Cardiac muscle cell (in vitro differentiated cells and primary cell): Measurements from ENCODE around the gene CDH4. TPM values are rescaled to one million over a fixed set of nuclear protein-coding genes. Genes with fewer than 3 reads are reported as not detected.

ENCODE experiments used
- DNase-seq, 2 donors: peaks; one replicate each; pipeline versions ENCODE4 v3.0.0 to v3.0.0-alpha.2; 2010 to 2017; ENCODE audit warnings: low read depth in 1 of 2, low spot score in 1 of 2
- H3K27ac ChIP-seq: fragments of 200-600 bp; sonication (generic); 2 replicates; pipeline ENCODE4 v1.5.1; 2016
- H3K27me3 ChIP-seq: fragments of 200-600 bp; sonication (generic); 2 replicates; pipeline ENCODE4 v1.6.0; 2016; ENCODE audit warnings: control low read depth
- H3K36me3 ChIP-seq: fragments of 200-600 bp; sonication (generic); 2 replicates; pipeline ENCODE4 v1.5.1; 2016; ENCODE audit warnings: control low read depth
- H3K4me1 ChIP-seq: fragments of 200-600 bp; sonication (generic); 2 replicates; pipeline ENCODE4 v1.8.1; 2017; ENCODE audit warnings: low read depth, mild to moderate bottlenecking, mixed run types
- H3K4me3 ChIP-seq: fragments of 200-600 bp; sonication (generic); 2 replicates; pipeline ENCODE4 v1.5.1; 2016; ENCODE audit warnings: mild to moderate bottlenecking
- H3K9me3 ChIP-seq: fragments of 200-600 bp; sonication (generic); 2 replicates; pipeline ENCODE4 v1.5.1; 2017; ENCODE audit warnings: low read depth, mild to moderate bottlenecking, control low read depth
- polyA plus RNA-seq: library from polyadenylated mRNA; unstranded; fragments of >200 nt; fragmentation: Nextera tagmentation; extraction: Ambion mirVana; gene quantifications from 2 replicates; pipeline ENCODE4 v1.2.1, GENCODE V29; 2016
- total RNA-seq: library from RNA; depleted of rRNA; stranded (reverse); fragments of >200 nt; gene quantifications from 2 replicates; pipeline ENCODE4 v1.2.3, GENCODE V29; 2016
- TF ChIP-seq, protein P1 (sequence below): IDR thresholded peaks from 2 replicates; pipeline ENCODE4 v1.5.1; 2012; ENCODE audit warnings: low read depth, mild to moderate bottlenecking, low read length

Gene CDH4
- total and polyA plus RNA-seq, 2 experiments from 2014 or later: 0.43 to 0.80 TPM

GRCh38 chr20:61804752-61805295, 552.8 kb downstream of the CDH4 start:
- TF ChIP-seq, protein P1, sequence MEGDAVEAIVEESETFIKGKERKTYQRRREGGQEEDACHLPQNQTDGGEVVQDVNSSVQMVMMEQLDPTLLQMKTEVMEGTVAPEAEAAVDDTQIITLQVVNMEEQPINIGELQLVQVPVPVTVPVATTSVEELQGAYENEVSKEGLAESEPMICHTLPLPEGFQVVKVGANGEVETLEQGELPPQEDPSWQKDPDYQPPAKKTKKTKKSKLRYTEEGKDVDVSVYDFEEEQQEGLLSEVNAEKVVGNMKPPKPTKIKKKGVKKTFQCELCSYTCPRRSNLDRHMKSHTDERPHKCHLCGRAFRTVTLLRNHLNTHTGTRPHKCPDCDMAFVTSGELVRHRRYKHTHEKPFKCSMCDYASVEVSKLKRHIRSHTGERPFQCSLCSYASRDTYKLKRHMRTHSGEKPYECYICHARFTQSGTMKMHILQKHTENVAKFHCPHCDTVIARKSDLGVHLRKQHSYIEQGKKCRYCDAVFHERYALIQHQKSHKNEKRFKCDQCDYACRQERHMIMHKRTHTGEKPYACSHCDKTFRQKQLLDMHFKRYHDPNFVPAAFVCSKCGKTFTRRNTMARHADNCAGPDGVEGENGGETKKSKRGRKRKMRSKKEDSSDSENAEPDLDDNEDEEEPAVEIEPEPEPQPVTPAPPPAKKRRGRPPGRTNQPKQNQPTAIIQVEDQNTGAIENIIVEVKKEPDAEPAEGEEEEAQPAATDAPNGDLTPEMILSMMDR: no peak
- Histone ChIP-seq H3K27ac (no peak overlapping the region), H3K4me1 (no peaks in the 10 kb centered on the region), H3K36me3 (no peaks in the 10 kb centered on the region), H3K27me3 (no peaks in the 10 kb centered on the region), H3K4me3 (no peak overlapping the region), H3K9me3 (no peaks in the 10 kb centered on the region)
- DNase-seq: no peak

- H3K27ac ChIP-seq: no peak overlapping the region
- TF ChIP-seq, protein P1: no peak
- no peak for DNase-seq
- no peaks in the 10 kb centered on the region for H3K4me1 ChIP-seq
- H3K9me3 ChIP-seq: no peaks in the 10 kb centered on the region
- H3K4me3 ChIP-seq: no peak overlapping the region
- H3K36me3 ChIP-seq: no peaks in the 10 kb centered on the region
- no peaks in the 10 kb centered on the region for H3K27me3 ChIP-seq
These were observed 553.3 kb downstream of the CDH4 start for GRCh38 chr20:61805365-61805764.

- no peak overlapping the region for H3K27ac ChIP-seq
- TF ChIP-seq, protein P1: no peak
- H3K36me3 ChIP-seq: no peaks in the 10 kb centered on the region
- H3K9me3 ChIP-seq: no peaks in the 10 kb centered on the region
- no peak for DNase-seq
- H3K4me1 ChIP-seq: no peaks in the 10 kb centered on the region
- H3K27me3 ChIP-seq: no peaks in the 10 kb centered on the region
- H3K4me3 ChIP-seq: no peak overlapping the region
These were observed 553.7 kb downstream of the CDH4 start for GRCh38 chr20:61805781-61806180.

DNA sequence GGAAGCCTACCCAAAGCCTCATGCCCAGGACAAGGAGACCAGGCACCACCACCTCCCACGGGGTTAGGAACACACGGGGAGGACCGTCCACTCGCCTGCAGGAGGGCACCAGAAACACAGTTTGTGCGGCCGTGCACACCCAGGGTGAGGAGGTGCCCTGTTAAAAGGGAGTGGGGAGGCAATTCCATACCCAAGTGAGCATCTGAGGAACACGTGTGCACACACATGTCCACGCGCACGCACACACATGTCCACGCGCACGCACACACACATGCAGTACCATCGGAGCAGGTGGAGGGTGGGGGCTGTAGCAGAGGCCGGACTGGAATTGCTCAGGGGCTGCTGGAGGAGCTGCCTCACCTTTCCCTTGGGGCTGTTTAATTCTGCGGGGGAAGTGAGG, 554.3 kb downstream of the CDH4 start:
- Histone ChIP-seq H3K27ac (no peak overlapping the region), H3K4me1 (no peaks in the 10 kb centered on the region), H3K9me3 (no peaks in the 10 kb centered on the region), H3K4me3 (no peak overlapping the region), H3K36me3 (no peaks in the 10 kb centered on the region), H3K27me3 (no peaks in the 10 kb centered on the region)
- TF ChIP-seq, protein P1: no peak
- DNase-seq: no peak

DNA sequence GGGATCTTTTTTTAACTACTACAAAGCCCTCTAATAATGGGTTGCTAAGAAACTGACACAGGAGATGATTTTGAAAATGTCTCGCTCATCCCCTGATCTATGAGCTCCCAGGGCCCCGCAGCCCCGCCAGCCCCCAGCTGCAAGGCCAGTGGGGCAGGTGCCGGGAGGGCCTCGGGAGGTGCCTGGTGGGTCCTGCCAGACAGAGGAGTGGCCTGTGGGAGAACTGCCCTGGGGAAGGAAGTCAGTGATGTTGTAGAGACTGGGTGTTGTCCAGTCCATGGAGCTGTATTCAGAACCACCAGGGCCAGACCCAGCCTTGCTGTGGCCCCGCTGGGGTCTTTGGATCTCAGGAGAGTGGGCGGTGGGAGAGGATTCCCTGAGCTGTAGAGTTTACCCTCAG, 554.9 kb downstream of the CDH4 start:
- no peak for DNase-seq
- no peaks in the 10 kb centered on the region for H3K27me3 ChIP-seq
- no peaks in the 10 kb centered on the region for H3K4me1 ChIP-seq
- TF ChIP-seq, protein P1: no peak
- H3K4me3 ChIP-seq: no peak overlapping the region
- H3K9me3 ChIP-seq: no peaks in the 10 kb centered on the region
- H3K36me3 ChIP-seq: no peaks in the 10 kb centered on the region
- H3K27ac ChIP-seq: no peak overlapping the region
